ENCODE data around the gene FRG2C.
"Not testable (repeated sequence)": the region's sequence is repeated elsewhere in the genome, so short reads cannot be mapped to it uniquely, and the experiment has no call there.

The FRG2C gene

DNA sequence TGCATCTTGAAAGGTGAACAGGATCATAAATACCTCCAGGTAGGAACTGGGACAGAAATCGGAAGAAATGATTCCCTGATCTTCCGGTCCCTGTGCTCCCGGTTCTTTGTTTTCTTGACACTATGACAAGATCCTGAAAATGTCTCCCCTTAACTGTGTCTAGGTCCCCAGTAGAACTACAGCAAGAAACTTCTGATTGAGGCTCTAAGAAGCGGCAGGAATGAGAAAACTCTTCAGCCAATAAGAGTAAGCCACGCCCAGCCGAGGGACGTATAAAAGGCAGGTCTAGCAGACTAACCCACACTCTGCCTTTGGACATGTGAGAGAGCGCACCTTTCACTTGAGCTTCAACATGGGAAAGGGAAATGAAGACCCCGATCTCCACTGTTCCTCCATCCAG, at the start of gene FRG2C:
FRG2C (plus strand) TSS at position 301 of the 400 bp plus-strand sequence; CDS start at position 353, 52 bp downstream.
- DNase-seq (ENCODE audit: low spot score) = not testable (repeated sequence)

GRCh38 chr3:75618666-75619305, 45.3 kb upstream of the FRG2C start:
- peak; percentile 78 for DNase-seq (ENCODE audit: low spot score)

DNA sequence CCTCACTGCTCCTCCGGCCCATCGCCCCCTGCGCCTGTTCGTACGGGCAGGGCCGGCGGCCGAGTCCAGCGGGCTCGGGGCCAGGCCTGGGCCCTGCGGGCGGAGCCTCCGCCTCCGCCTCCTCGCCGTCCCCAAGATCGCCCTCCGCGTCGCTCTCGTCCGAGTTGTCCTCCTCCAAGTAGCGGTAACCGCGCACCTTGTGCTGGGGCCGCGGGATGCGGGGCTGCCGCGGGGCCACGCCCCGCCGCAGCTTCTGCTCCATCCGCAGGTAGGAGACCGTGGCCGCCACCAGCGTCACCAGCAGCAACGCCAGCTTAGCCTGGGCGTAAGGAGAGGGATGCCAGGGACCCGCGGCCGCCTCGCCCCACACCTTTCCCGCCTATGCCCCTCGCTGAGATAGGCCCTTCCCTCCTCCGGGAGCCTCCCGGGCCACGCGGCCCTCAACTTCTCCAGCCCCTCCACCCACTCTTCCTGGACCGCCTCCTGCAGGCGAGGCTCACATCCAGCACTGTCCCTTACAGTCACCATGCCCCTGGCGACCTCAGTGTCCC, 44.6 kb upstream of the FRG2C start:
- DNase-seq (ENCODE audit: low spot score) = peak; percentile 44

GRCh38 chr3:75621772-75622171, 42.4 kb upstream of the FRG2C start:
- DNase-seq (ENCODE audit: low spot score) = not testable (repeated sequence)

DNA sequence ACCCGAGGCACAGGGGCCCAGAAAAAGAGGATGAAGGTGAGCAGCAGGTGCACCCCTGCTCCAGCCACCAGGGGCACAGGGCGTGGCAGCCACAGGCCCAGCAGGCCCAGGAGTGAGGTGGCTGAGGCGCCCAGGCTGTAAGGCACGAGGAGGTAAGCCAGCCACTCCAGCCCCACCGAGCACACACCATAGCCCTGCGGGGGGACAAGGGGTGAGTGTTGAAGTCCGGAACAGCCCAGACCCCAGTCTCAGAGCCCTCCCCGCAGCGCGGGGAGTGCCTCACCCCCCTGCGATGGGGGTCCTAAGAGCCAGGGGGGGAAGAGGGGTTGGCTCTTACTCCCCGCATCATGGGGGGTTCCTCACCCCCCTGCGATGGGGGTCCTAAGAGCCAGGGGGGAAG, 40.5 kb upstream of the FRG2C start:
- DNase-seq (ENCODE audit: low spot score) = not testable (repeated sequence)

GRCh38 chr3:75630887-75631535, 33.1 kb upstream of the FRG2C start:
- DNase-seq (ENCODE audit: low spot score) = not testable (repeated sequence)

GRCh38 chr3:75631541-75631940, 32.6 kb upstream of the FRG2C start:
- no peak for DNase-seq (ENCODE audit: low spot score)

- not testable (repeated sequence) for DNase-seq (ENCODE audit: low spot score)
Measured at GRCh38 chr3:75638947-75639346, 25.2 kb upstream of the FRG2C start.

DNA sequence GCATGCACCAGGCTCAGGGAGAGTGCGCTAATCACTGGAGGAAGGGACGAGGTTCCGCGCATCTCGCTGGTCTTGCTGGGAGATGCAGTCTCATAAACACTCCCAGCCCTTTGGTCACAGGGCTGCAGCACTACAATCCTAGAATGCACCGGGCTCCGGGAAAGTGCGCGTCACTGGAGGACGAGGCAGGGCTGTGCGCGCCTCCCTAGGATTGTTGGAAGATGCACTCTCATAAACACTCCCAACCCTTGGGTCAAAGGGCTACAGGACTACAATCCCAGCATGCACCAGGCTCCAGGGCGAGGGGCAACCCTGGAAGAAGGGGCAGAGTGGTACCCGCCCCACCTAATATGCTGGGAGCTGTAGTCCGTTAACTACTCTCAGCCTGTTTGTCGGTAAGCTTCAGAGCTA, 23.0 kb upstream of the FRG2C start:
- peak; percentile 48 for DNase-seq (ENCODE audit: low spot score)

DNA sequence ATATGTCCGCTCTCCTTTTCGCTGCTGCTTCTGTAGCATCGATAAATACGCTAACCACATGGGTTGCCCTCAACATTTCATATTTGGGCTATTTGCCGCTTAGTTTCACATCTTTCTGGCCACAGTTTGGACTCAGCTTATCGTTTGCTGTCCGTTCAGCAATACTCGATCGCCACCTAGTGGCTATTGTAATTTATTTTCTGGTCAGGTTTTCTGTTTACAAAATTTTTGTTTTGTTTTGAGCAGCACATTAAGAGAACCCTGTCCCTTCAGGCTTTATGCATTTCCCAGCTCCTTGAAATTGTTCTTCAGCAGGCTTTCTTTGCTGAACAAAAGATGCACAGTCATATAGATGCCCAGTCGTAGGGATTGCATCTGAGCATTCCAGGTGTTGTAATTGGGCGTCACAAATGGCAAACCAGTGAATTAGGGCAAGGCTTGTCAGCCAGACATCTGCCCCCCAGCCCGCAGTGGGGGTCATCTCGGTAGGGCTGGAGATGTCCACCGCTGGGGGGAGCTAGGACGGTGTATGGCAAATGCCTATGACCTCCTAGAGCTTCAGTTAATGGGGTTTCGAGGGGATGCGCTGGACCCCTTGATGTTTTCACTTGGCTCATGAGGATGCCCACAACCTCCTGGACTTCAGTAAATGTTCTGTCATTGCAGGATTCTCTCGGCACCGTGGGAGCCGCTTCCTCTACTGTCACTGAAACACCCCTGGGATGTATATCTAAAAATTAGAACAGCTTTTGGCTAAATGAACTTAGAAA, 20.9 kb upstream of the FRG2C start:
- DNase-seq (ENCODE audit: low spot score) = peak; percentile 23

GRCh38 chr3:75645548-75645947, 18.6 kb upstream of the FRG2C start:
- DNase-seq (ENCODE audit: low spot score) = not testable (repeated sequence)

GRCh38 chr3:75650191-75650590, 13.9 kb upstream of the FRG2C start:
- no peak for DNase-seq (ENCODE audit: low spot score)

- not testable (repeated sequence) for DNase-seq (ENCODE audit: low spot score)
Measured at GRCh38 chr3:75655101-75655904, 8.8 kb upstream of the FRG2C start.

- not testable (repeated sequence) for DNase-seq (ENCODE audit: low spot score)
Measured at GRCh38 chr3:75655956-75656355, 8.2 kb upstream of the FRG2C start.

GRCh38 chr3:75658411-75659107, 5.6 kb upstream of the FRG2C start:
- DNase-seq (ENCODE audit: low spot score) = peak; percentile 50

GRCh38 chr3:75659108-75659433, 5.1 kb upstream of the FRG2C start:
- DNase-seq (ENCODE audit: low spot score) = not testable (repeated sequence)

GRCh38 chr3:75665626-75666025, 1.5 kb downstream of the FRG2C start:
- DNase-seq (ENCODE audit: low spot score) = not testable (repeated sequence)

GRCh38 chr3:75667757-75668701, 3.9 kb downstream of the FRG2C start:
- DNase-seq (ENCODE audit: low spot score) = not testable (repeated sequence)

- DNase-seq (ENCODE audit: low spot score) = not testable (repeated sequence)
Measured at GRCh38 chr3:75668759-75669347, 4.7 kb downstream of the FRG2C start.

Data from AG08396 (cell line).